ENCODE results near the gene RMDN2. TPM values are rescaled to one million over a fixed set of nuclear protein-coding genes. Genes with fewer than 3 reads are reported as not detected.
"Not testable (repeated sequence)": the region's sequence is repeated elsewhere in the genome, so short reads cannot be mapped to it uniquely, and the experiment has no call there.

The RMDN2 gene
- polyA plus RNA-seq, 4 donors: 5.1 to 26.0 (median 8.4) TPM

DNA sequence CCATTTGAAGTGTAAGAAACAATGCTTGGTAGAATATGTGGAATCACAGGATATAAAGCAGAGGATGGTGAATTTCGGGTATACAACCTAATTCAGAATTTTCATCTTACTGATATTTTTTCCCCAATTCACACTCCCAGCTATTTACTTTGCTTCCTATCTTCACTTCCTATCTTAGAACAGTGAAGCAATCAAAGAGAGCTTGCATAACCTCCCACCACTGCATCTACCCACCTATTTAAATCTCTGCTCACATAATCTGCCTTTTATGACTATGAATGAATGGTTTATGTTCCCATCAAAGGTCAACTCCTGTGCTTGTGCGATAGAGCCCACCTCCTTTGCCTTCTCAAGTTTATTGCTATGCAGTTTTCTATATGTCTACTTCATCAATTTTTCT, 3.3 kb downstream of the RMDN2 start:
- peaks cover 0 to 31% (median 2%) of the 10 kb centered on the region in 3 donors for H3K4me1 ChIP-seq (ENCODE audit: control insufficient read depth in 3 of 3, insufficient read depth in 2 of 3, low read depth in 1 of 3, low read length in 2 of 3)
- no peaks in the 10 kb centered on the region for H3K9me3 ChIP-seq (ENCODE audit: control insufficient read depth in 2 of 2, insufficient read depth in 1 of 2, low read depth in 1 of 2, low read length in 1 of 2)
- FAIRE-seq: no peak
- no peak overlapping the region for H3K4me3 ChIP-seq (ENCODE audit: low read depth in 1 of 3, low read length in 3 of 3)
- peak; percentile 72 to 81 for DNase-seq
- no peaks in the 10 kb centered on the region for H3K27me3 ChIP-seq (ENCODE audit: control insufficient read depth in 3 of 3, insufficient read depth in 3 of 3, low read length in 3 of 3)
- 22 to 55% (median 38%) methylated on average over 2 of the region's 2 CpGs for WGBS, 3 donors
- peaks cover 0 to 7% (median 3%) of the 10 kb centered on the region in 3 donors for H3K36me3 ChIP-seq (ENCODE audit: control insufficient read depth in 3 of 3, insufficient read depth in 2 of 3, low read depth in 1 of 3, low read length in 3 of 3)
- H3K27ac ChIP-seq (ENCODE audit: low read depth in 1 of 3, low read length in 2 of 3): peak overlapping the region in 2 of 3 donors; percentile 53 to 55

- H3K27ac ChIP-seq (ENCODE audit: low read depth in 1 of 3, low read length in 2 of 3); DNase-seq; H3K4me3 ChIP-seq (ENCODE audit: low read depth in 1 of 3, low read length in 3 of 3); FAIRE-seq; H3K27me3 ChIP-seq (ENCODE audit: control insufficient read depth in 3 of 3, insufficient read depth in 3 of 3, low read length in 3 of 3); H3K36me3 ChIP-seq (ENCODE audit: control insufficient read depth in 3 of 3, insufficient read depth in 2 of 3, low read depth in 1 of 3, low read length in 3 of 3); H3K9me3 ChIP-seq (ENCODE audit: control insufficient read depth in 2 of 2, insufficient read depth in 1 of 2, low read depth in 1 of 2, low read length in 1 of 2): not testable (repeated sequence)
- WGBS, 3 donors: 83 to 90% (median 83%) methylated on average over 5 of the region's 5 CpGs
- peaks cover 0 to 24% (median 4%) of the 10 kb centered on the region in 3 donors for H3K4me1 ChIP-seq (ENCODE audit: control insufficient read depth in 3 of 3, insufficient read depth in 2 of 3, low read depth in 1 of 3, low read length in 2 of 3)
Observed at GRCh38 chr2:37930392-37930791, 5.3 kb downstream of the RMDN2 start.

- 98 to 100% (median 100%) methylated on average over 4 to 15 of the region's 28 CpGs for WGBS, 3 donors
- FAIRE-seq; H3K27me3 ChIP-seq (ENCODE audit: control insufficient read depth in 3 of 3, insufficient read depth in 3 of 3, low read length in 3 of 3); H3K36me3 ChIP-seq (ENCODE audit: control insufficient read depth in 3 of 3, insufficient read depth in 2 of 3, low read depth in 1 of 3, low read length in 3 of 3); DNase-seq; H3K4me3 ChIP-seq (ENCODE audit: low read depth in 1 of 3, low read length in 3 of 3); H3K9me3 ChIP-seq (ENCODE audit: control insufficient read depth in 2 of 2, insufficient read depth in 1 of 2, low read depth in 1 of 2, low read length in 1 of 2); H3K27ac ChIP-seq (ENCODE audit: low read depth in 1 of 3, low read length in 2 of 3): not testable (repeated sequence)
- H3K4me1 ChIP-seq (ENCODE audit: control insufficient read depth in 3 of 3, insufficient read depth in 2 of 3, low read depth in 1 of 3, low read length in 2 of 3): peaks cover 0 to 14% (median 2%) of the 10 kb centered on the region in 3 donors
Observed at GRCh38 chr2:37932873-37933272, 7.8 kb downstream of the RMDN2 start.

GRCh38 chr2:37934591-37935513, 9.8 kb downstream of the RMDN2 start:
- H3K36me3 ChIP-seq (ENCODE audit: control insufficient read depth in 3 of 3, insufficient read depth in 2 of 3, low read depth in 1 of 3, low read length in 3 of 3): peaks cover 0 to 6% (median 3%) of the 10 kb centered on the region in 3 donors
- H3K27me3 ChIP-seq (ENCODE audit: control insufficient read depth in 3 of 3, insufficient read depth in 3 of 3, low read length in 3 of 3): no peaks in the 10 kb centered on the region
- no peak overlapping the region for H3K27ac ChIP-seq (ENCODE audit: low read depth in 1 of 3, low read length in 2 of 3)
- whole genome bisulfite sequencing, 3 donors: 51 to 77% (median 54%) methylated on average over 7 of the region's 7 CpGs
- no peak overlapping the region for H3K4me3 ChIP-seq (ENCODE audit: low read depth in 1 of 3, low read length in 3 of 3)
- peaks cover 0 to 3% (median 2%) of the 10 kb centered on the region in 3 donors for H3K4me1 ChIP-seq (ENCODE audit: control insufficient read depth in 3 of 3, insufficient read depth in 2 of 3, low read depth in 1 of 3, low read length in 2 of 3)
- FAIRE-seq (no peak), DNase-seq (no peak)
- H3K9me3 ChIP-seq (ENCODE audit: control insufficient read depth in 2 of 2, insufficient read depth in 1 of 2, low read depth in 1 of 2, low read length in 1 of 2): no peaks in the 10 kb centered on the region

DNA sequence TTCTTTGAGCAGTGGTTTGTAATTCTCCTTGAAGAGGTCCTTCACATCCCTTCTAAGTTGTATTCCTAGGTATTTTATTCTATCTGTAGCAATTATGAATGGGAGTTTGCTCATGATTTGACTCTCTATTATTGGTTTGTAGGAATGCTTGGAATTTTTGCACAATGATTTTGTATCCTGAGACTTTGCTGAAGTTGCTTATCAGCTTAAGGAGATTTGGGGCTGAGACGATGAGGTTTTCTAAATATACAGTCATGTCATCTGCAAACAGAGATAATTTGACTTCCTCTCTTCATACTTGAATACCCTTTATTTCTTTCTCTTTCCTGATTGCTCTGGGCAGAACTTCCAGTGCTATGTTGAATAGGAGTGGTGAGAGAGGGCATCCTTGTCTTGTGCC, 12.5 kb downstream of the RMDN2 start:
- H3K9me3 ChIP-seq (ENCODE audit: control insufficient read depth in 2 of 2, insufficient read depth in 1 of 2, low read depth in 1 of 2, low read length in 1 of 2): peaks cover 0 to 12% of the 10 kb centered on the region in 2 donors
- H3K27me3 ChIP-seq (ENCODE audit: control insufficient read depth in 3 of 3, insufficient read depth in 3 of 3, low read length in 3 of 3); H3K36me3 ChIP-seq (ENCODE audit: control insufficient read depth in 3 of 3, insufficient read depth in 2 of 3, low read depth in 1 of 3, low read length in 3 of 3); DNase-seq; H3K4me1 ChIP-seq (ENCODE audit: control insufficient read depth in 3 of 3, insufficient read depth in 2 of 3, low read depth in 1 of 3, low read length in 2 of 3); FAIRE-seq; H3K27ac ChIP-seq (ENCODE audit: low read depth in 1 of 3, low read length in 2 of 3); H3K4me3 ChIP-seq (ENCODE audit: low read depth in 1 of 3, low read length in 3 of 3): not testable (repeated sequence)
- WGBS, 3 donors: 60 to 85% (median 78%) methylated on average over 1 of the region's 1 CpG

DNA sequence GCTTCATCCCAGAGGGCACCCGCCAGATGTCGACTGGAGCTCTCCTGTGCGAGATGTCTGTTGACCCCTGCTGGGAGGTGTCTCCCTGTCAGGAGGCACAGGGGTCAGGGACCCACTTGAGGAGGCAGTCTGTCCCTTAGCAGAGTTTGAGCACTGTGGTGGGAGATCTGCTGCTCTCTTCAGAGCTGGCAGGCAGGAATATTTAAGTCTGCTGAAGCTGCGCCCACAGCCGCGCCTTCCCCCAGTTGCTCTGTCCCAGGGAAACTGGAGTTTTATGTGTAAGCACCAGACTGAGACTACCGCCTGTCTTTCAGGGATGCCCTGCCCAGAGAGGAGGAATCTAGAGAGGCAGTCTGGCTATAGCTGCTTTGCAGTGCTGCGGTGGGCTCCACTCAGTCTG, 16.2 kb downstream of the RMDN2 start:
- not testable (repeated sequence) for H3K27ac ChIP-seq (ENCODE audit: low read depth in 1 of 3, low read length in 2 of 3); H3K36me3 ChIP-seq (ENCODE audit: control insufficient read depth in 3 of 3, insufficient read depth in 2 of 3, low read depth in 1 of 3, low read length in 3 of 3); H3K27me3 ChIP-seq (ENCODE audit: control insufficient read depth in 3 of 3, insufficient read depth in 3 of 3, low read length in 3 of 3); DNase-seq; H3K4me3 ChIP-seq (ENCODE audit: low read depth in 1 of 3, low read length in 3 of 3); FAIRE-seq; H3K4me1 ChIP-seq (ENCODE audit: control insufficient read depth in 3 of 3, insufficient read depth in 2 of 3, low read depth in 1 of 3, low read length in 2 of 3)
- WGBS, 3 donors: 95 to 98% (median 97%) methylated on average over 8 of the region's 8 CpGs
- H3K9me3 ChIP-seq (ENCODE audit: control insufficient read depth in 2 of 2, insufficient read depth in 1 of 2, low read depth in 1 of 2, low read length in 1 of 2): peaks cover 0 to 12% of the 10 kb centered on the region in 2 donors

DNA sequence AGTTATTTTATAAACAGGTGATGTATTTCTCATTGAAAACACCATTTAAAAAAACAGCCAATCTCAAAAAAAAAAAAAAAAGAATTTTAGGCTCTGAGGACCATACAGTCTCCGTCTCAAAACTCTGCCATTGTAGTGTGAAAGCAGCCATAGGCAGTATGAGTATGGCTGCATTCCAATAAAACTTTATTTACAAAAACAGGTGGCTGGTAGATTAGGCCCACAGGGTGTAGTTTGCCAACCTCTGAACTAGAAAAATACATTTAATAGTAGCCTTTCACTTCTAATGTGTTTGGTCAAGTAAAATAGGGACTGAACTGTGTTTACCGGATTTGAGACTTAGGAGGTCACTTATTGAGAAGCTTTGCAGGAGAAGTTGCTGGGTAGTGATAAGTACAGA, 19.2 kb downstream of the RMDN2 start:
- WGBS, 3 donors: 94 to 99% (median 97%) methylated on average over 2 of the region's 2 CpGs
- H3K4me1 ChIP-seq (ENCODE audit: control insufficient read depth in 3 of 3, insufficient read depth in 2 of 3, low read depth in 1 of 3, low read length in 2 of 3): peaks cover 0 to 4% (median 0%) of the 10 kb centered on the region in 3 donors

GRCh38 chr2:37947306-37947705, 22.2 kb downstream of the RMDN2 start:
- FAIRE-seq: no peak
- H3K36me3 ChIP-seq (ENCODE audit: control insufficient read depth in 3 of 3, insufficient read depth in 2 of 3, low read depth in 1 of 3, low read length in 3 of 3): peaks cover 0 to 4% (median 0%) of the 10 kb centered on the region in 3 donors
- H3K4me1 ChIP-seq (ENCODE audit: control insufficient read depth in 3 of 3, insufficient read depth in 2 of 3, low read depth in 1 of 3, low read length in 2 of 3): peaks cover 0 to 4% (median 0%) of the 10 kb centered on the region in 3 donors
- H3K4me3 ChIP-seq (ENCODE audit: low read depth in 1 of 3, low read length in 3 of 3): no peak overlapping the region
- H3K9me3 ChIP-seq (ENCODE audit: control insufficient read depth in 2 of 2, insufficient read depth in 1 of 2, low read depth in 1 of 2, low read length in 1 of 2): no peaks in the 10 kb centered on the region
- H3K27me3 ChIP-seq (ENCODE audit: control insufficient read depth in 3 of 3, insufficient read depth in 3 of 3, low read length in 3 of 3): no peaks in the 10 kb centered on the region
- H3K27ac ChIP-seq (ENCODE audit: low read depth in 1 of 3, low read length in 2 of 3): no peak overlapping the region
- WGBS, 3 donors: 94 to 98% (median 96%) methylated on average over 1 of the region's 1 CpG
- no peak for DNase-seq

More for the DNA sequence above, 19.2 kb downstream of the RMDN2 start:
- H3K27ac ChIP-seq (ENCODE audit: low read depth in 1 of 3, low read length in 2 of 3): no peak overlapping the region
- DNase-seq (no peak), FAIRE-seq (no peak)
- H3K36me3 ChIP-seq (ENCODE audit: control insufficient read depth in 3 of 3, insufficient read depth in 2 of 3, low read depth in 1 of 3, low read length in 3 of 3): peaks cover 0 to 6% (median 0%) of the 10 kb centered on the region in 3 donors
- H3K27me3 ChIP-seq (ENCODE audit: control insufficient read depth in 3 of 3, insufficient read depth in 3 of 3, low read length in 3 of 3): no peaks in the 10 kb centered on the region
- H3K4me3 ChIP-seq (ENCODE audit: low read depth in 1 of 3, low read length in 3 of 3): no peak overlapping the region
- H3K9me3 ChIP-seq (ENCODE audit: control insufficient read depth in 2 of 2, insufficient read depth in 1 of 2, low read depth in 1 of 2, low read length in 1 of 2): peaks cover 0 to 12% of the 10 kb centered on the region in 2 donors

Measured in small intestine (tissue), 7 donors.